Measurements from ENCODE around the gene SECISBP2L.
"Not testable (repeated sequence)": the region's sequence is repeated elsewhere in the genome, so short reads cannot be mapped to it uniquely, and the experiment has no call there.

Gene SECISBP2L

GRCh38 chr15:48992545-48992944 is 53.7 kb downstream of the SECISBP2L start:
- no peak for DNase-seq

GRCh38 chr15:48992096-48992495 is 54.1 kb downstream of the SECISBP2L start:
- no peak for DNase-seq

GRCh38 chr15:48989170-48989569 is 57.1 kb downstream of the SECISBP2L start:
- no peak for DNase-seq

GRCh38 chr15:48987142-48987541 is 59.1 kb downstream of the SECISBP2L start:
- DNase-seq = no peak

- no peak for DNase-seq
These were observed 60.0 kb downstream of the SECISBP2L start for GRCh38 chr15:48986240-48986639.

GRCh38 chr15:48985516-48985915 is 60.7 kb downstream of the SECISBP2L start:
- DNase-seq = no peak

GRCh38 chr15:48984811-48985352 is 61.4 kb downstream of the SECISBP2L start:
- DNase-seq = no peak

- no peak for DNase-seq
These were observed 62.1 kb downstream of the SECISBP2L start for GRCh38 chr15:48984021-48984710.

GRCh38 chr15:48983300-48983699 is 62.9 kb downstream of the SECISBP2L start:
- DNase-seq = no peak

GRCh38 chr15:48981941-48982340 is 64.3 kb downstream of the SECISBP2L start:
- no peak for DNase-seq

- DNase-seq = no peak
These were observed 67.6 kb downstream of the SECISBP2L start for GRCh38 chr15:48978638-48979037.

- no peak for DNase-seq
These were observed 69.7 kb downstream of the SECISBP2L start for GRCh38 chr15:48976444-48977088.

- DNase-seq = peak; percentile 50
These were observed 70.5 kb downstream of the SECISBP2L start for GRCh38 chr15:48975472-48976419.

GRCh38 chr15:48974882-48975281 is 71.4 kb downstream of the SECISBP2L start:
- no peak for DNase-seq

GRCh38 chr15:48972750-48973503 is 73.3 kb downstream of the SECISBP2L start:
- DNase-seq = no peak

GRCh38 chr15:48970926-48971325 is 75.3 kb downstream of the SECISBP2L start:
- DNase-seq = not testable (repeated sequence)

- DNase-seq = no peak
These were observed 78.2 kb downstream of the SECISBP2L start for GRCh38 chr15:48968066-48968465.

- DNase-seq = no peak
These were observed 78.9 kb downstream of the SECISBP2L start for GRCh38 chr15:48967336-48967735.

GRCh38 chr15:48966595-48967301 is 79.5 kb downstream of the SECISBP2L start:
- DNase-seq = no peak

GRCh38 chr15:48965972-48966371 is 80.3 kb downstream of the SECISBP2L start:
- DNase-seq = no peak

GRCh38 chr15:48964898-48965297 is 81.3 kb downstream of the SECISBP2L start:
- no peak for DNase-seq

Data from NCI-H526 treated with DMSO at 0.1 percent for 48 hours (cell line).